SIG-M5 treated with dmso at 0.1 percent for 504 hours (cell line): ENCODE measurements around the gene MRPS24.
"Not testable (repeated sequence)": the region's sequence is repeated elsewhere in the genome, so short reads cannot be mapped to it uniquely, and the experiment has no call there.

Source experiments
- DNase-seq: peaks from one replicate; lab custom pipeline; 2025; ENCODE audit not compliant: unreplicated experiment; lab: John Stamatoyannopoulos, UW

Gene MRPS24

DNA sequence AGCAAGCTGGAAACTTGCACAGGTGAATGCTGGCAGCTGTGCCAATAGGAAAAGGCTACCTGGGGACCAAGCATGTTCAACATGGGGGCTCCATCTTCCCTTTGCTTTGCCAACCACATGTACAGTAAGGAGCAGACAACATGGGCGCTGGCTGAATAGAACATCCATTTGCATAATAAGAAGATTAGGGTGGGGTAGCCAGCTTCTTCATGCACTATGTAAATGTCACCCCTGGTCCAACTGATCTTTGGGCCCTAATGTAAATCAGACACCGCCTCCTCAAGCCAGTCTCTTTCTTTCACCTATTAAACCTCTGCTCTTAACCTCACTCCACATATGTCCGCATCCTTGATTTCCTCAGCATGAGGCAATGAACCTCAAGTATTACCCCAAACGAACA is 26.0 kb downstream of the MRPS24 start:
- no peak for DNase-seq

DNA sequence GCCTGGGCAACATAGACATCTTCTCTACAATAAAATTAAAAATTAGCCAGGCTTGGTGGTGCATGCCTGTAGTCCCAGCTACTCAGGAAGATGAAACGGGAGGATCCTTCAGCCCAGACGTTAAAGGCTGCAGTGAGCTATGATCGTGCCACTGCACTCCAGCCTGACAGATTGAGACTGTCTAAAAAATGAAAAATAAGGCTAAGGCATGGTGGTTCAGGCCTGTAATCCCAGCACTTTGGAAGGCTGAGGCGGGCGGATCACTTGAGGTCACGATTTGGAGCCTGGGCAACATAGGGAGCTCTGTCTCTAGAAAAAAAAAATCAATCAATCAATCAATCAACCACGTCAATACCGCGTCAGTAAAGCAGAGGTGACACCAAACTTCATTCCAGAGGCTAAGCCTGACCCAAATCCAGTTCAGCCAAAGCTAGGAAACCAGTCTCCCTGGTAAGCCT is 31.1 kb downstream of the MRPS24 start:
- no peak for DNase-seq

- no peak for DNase-seq
Measured at GRCh38 chr7:43834463-43835251, 34.7 kb downstream of the MRPS24 start.

DNA sequence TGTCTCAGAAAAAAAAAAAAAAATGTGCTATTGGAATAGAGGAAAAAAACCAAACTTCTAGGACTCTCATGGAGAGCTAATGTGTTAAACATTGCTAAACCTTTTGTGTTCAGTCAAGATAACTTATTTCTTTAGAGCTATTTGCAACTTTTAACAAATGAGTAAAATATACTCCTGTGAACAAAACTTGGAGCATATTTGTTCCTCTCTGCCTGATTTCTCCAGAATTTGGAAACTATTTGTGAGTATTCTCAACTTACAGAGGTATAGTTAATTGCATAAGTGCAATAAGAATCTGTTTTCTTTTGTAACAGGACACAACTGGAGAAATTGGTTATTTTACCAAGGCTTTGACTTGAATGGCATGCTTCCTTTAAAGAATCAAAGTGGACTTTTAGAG is 38.4 kb downstream of the MRPS24 start:
- not testable (repeated sequence) for DNase-seq

DNA sequence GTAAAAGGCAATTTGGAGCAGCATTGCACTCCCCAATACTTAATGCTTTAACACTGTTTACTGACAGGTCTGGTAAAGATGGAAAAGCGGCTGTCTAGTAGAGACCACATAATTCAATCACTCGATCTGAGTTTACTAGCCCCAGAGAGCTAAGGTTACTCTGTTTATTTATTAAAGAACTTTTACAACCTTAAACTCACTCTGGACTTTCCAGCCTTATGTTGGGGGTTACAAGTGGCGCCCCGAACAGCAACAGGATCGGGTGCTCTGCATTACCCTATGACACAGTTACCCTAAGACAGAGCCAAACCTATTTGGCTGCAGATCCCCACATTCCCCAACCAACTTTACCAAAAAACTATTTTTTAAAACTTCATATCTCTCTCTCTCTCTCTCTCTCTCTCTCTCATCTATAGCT is 43.9 kb downstream of the MRPS24 start:
- DNase-seq, result no peak

DNA sequence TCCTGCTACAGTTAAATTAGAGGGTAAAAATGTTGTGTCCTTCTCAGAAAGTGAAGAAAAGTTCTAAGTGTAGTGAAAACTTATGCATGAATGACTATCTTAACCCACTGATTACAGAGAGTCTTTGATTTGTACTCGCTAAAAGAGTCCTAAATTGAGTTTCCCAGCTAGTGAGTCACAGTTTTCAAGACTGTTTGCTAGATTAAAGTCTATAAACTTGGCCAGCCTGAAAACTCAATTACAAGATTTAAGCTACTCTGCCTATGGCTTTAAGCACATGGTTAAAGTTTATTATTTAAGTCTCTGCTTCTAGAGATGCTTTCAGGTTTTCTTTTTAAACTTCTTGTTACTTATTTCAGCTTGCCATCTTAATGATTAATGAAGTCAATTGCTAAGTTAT is 44.4 kb downstream of the MRPS24 start:
- no peak for DNase-seq

DNA sequence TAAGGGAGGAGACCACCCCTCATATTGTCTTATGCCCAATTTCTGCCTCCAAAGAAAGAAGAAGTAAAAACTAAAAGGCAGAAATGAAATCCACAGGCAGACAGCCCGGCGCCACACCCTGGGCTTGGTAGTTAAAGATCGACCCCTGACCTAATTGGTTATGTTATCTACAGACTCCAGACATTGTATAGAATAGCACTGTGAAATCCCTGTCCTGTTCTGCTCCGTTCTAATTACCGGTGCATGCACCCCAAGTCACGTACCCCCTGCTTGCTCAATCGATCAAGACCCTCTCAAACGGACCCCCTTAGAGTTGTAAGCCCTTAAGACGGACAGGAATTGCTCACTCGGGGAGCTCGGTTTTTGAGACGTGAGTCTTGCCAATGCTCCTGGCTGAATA is 44.8 kb downstream of the MRPS24 start:
- DNase-seq, result not testable (repeated sequence)

GRCh38 chr7:43823941-43824340 is 45.4 kb downstream of the MRPS24 start:
- no peak for DNase-seq

- DNase-seq, result not testable (repeated sequence)
Measured at GRCh38 chr7:43823425-43823824, 45.9 kb downstream of the MRPS24 start.
